ENCODE measurements around the gene FAM98B. TPM values are rescaled to one million over a fixed set of nuclear protein-coding genes. Genes with fewer than 3 reads are reported as not detected.

The FAM98B gene
- total and polyA plus RNA-seq, 10 of the 15 experiments (the other 5 are each of a cell fraction or from before 2014, with no cell fraction given), result 1.3 to 36.7 (median 10.9) TPM

DNA sequence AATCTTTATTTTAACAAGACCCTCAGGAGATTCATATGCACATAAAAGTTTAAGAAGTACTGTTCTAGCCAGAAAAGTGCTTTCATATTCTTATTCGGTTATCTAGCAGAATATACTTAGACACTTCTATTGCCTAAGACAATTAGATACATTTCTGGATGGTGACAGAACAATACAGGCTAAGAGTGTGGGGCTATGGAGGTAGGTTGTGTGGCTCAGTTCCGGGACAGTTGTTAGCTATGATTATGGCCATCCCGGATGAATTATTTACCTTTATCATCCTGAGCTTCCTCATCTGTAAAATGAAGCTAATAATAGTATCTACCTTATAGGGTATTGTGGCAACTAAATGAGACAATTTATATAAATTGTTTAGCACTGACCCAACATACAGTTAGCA is 6.6 kb downstream of the FAM98B start:
- H3K27ac ChIP-seq (ENCODE audit: control insufficient read depth, insufficient read depth), result peak overlapping the region; percentile 47
- in situ Hi-C loops (cut with MboI), result no loop called here
- no peaks in the 10 kb centered on the region for H3K27me3 ChIP-seq (replicated peaks in 1 of 2; ENCODE audit: control insufficient read depth in 2 of 2, insufficient read depth in 2 of 2, low read length in 1 of 2)
- H2AFZ ChIP-seq (ENCODE audit: control insufficient read depth, low read depth, low read length), result no peak overlapping the region
- BruUV-seq (replicated peaks), result no TSS peak
- intact Hi-C loops (cut with micrococcal nuclease; ENCODE audit: unreplicated experiment), result no loop called here
- FAIRE-seq, result peak; percentile 13
- H4K20me1 ChIP-seq (ENCODE audit: control insufficient read depth, insufficient read depth), result no peaks in the 10 kb centered on the region
- DNase-seq (ENCODE audit: low read depth, low spot score), result no peak
- no peak overlapping the region for H3K9ac ChIP-seq (ENCODE audit: control insufficient read depth, insufficient read depth, low read length)
- H3K36me3 ChIP-seq (ENCODE audit: control insufficient read depth in 2 of 2, insufficient read depth in 2 of 2, low read length in 1 of 2), result no peaks in the 10 kb centered on the region; a peak in 1 of 4 replicates
- peaks cover 15% of the 10 kb centered on the region; the same call in 1 of the 2 replicates for H3K4me1 ChIP-seq (ENCODE audit: control insufficient read depth, insufficient read depth, low read length)
- peaks cover 83% of the 10 kb centered on the region for H3K79me2 ChIP-seq (ENCODE audit: control insufficient read depth, insufficient read depth, low read length)
- SMC1A ChIA-PET (ENCODE audit: uncharacterized antibody, unreplicated experiment), result interaction anchor here (0.6 to 2.2 kb wide), 11 partner anchors 9 to 410 kb away, joined by 3 to 27 read pairs (median 5); no protein-coding TSS in a partner anchor
- POLR2A ChIA-PET, result no interaction called here
- RAD21 ChIA-PET (ENCODE audit: unreplicated experiment), result interaction anchor here (1.1 to 1.9 kb wide), 4 partner anchors 17 to 239 kb away, joined by 3 to 27 read pairs (median 6); no protein-coding TSS in a partner anchor
- H3K9me3 ChIP-seq (replicated peaks; ENCODE audit: control insufficient read depth, insufficient read depth, low read length), result no peaks in the 10 kb centered on the region
- WGBS (ENCODE audit: insufficient coverage, insufficient replicate concordance, low lambda C conversion rate, missing lambda C conversion rate), result 29% methylated on average over 3 of the region's 3 CpGs
- ATAC-seq, result peak; percentile 50
- TF ChIP-seq PAX8 (IDR thresholded peaks at IDR 0.05), result no peak
- TF ChIP-seq SRF (IDR thresholded peaks at IDR 0.05; ENCODE audit: low read depth in 2 of 2, low read length in 2 of 2), result no peak
- TF ChIP-seq, protein P1, sequence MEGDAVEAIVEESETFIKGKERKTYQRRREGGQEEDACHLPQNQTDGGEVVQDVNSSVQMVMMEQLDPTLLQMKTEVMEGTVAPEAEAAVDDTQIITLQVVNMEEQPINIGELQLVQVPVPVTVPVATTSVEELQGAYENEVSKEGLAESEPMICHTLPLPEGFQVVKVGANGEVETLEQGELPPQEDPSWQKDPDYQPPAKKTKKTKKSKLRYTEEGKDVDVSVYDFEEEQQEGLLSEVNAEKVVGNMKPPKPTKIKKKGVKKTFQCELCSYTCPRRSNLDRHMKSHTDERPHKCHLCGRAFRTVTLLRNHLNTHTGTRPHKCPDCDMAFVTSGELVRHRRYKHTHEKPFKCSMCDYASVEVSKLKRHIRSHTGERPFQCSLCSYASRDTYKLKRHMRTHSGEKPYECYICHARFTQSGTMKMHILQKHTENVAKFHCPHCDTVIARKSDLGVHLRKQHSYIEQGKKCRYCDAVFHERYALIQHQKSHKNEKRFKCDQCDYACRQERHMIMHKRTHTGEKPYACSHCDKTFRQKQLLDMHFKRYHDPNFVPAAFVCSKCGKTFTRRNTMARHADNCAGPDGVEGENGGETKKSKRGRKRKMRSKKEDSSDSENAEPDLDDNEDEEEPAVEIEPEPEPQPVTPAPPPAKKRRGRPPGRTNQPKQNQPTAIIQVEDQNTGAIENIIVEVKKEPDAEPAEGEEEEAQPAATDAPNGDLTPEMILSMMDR (IDR thresholded peaks at IDR 0.05 in 2 of 3, conservative IDR thresholded peaks at IDR 0.05 in 1 of 3; ENCODE audit: control insufficient read depth in 2 of 3, extremely low read depth in 1 of 3, insufficient read depth in 1 of 3, low read depth in 3 of 3, low read length in 3 of 3), result no peak
- no peak for TF ChIP-seq RELA (IDR thresholded peaks at IDR 0.05; ENCODE audit: borderline replicate concordance, partially characterized antibody)
- no peak for TF ChIP-seq BRCA1 (IDR thresholded peaks at IDR 0.05; ENCODE audit: low read depth, low read length)
- TF ChIP-seq, protein P2, sequence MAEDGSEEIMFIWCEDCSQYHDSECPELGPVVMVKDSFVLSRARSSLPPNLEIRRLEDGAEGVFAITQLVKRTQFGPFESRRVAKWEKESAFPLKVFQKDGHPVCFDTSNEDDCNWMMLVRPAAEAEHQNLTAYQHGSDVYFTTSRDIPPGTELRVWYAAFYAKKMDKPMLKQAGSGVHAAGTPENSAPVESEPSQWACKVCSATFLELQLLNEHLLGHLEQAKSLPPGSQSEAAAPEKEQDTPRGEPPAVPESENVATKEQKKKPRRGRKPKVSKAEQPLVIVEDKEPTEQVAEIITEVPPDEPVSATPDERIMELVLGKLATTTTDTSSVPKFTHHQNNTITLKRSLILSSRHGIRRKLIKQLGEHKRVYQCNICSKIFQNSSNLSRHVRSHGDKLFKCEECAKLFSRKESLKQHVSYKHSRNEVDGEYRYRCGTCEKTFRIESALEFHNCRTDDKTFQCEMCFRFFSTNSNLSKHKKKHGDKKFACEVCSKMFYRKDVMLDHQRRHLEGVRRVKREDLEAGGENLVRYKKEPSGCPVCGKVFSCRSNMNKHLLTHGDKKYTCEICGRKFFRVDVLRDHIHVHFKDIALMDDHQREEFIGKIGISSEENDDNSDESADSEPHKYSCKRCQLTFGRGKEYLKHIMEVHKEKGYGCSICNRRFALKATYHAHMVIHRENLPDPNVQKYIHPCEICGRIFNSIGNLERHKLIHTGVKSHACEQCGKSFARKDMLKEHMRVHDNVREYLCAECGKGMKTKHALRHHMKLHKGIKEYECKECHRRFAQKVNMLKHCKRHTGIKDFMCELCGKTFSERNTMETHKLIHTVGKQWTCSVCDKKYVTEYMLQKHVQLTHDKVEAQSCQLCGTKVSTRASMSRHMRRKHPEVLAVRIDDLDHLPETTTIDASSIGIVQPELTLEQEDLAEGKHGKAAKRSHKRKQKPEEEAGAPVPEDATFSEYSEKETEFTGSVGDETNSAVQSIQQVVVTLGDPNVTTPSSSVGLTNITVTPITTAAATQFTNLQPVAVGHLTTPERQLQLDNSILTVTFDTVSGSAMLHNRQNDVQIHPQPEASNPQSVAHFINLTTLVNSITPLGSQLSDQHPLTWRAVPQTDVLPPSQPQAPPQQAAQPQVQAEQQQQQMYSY (CRISPR knock-in tag; IDR thresholded peaks at IDR 0.05), result no peak
- TF ChIP-seq SUPT20H (IDR thresholded peaks at IDR 0.05; ENCODE audit: borderline replicate concordance, control insufficient read depth, low read depth, low read length), result no peak
- TF ChIP-seq, protein P3, sequence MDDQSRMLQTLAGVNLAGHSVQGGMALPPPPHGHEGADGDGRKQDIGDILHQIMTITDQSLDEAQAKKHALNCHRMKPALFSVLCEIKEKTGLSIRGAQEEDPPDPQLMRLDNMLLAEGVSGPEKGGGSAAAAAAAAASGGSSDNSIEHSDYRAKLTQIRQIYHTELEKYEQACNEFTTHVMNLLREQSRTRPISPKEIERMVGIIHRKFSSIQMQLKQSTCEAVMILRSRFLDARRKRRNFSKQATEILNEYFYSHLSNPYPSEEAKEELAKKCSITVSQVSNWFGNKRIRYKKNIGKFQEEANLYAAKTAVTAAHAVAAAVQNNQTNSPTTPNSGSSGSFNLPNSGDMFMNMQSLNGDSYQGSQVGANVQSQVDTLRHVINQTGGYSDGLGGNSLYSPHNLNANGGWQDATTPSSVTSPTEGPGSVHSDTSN (IDR thresholded peaks at IDR 0.05; ENCODE audit: insufficient replicate concordance, low read depth, low read length), result no peak
- no peak for TF ChIP-seq FOS (IDR thresholded peaks at IDR 0.05; ENCODE audit: borderline replicate concordance, extremely low read depth, insufficient read length)
- no peak for TF ChIP-seq SMAD1 (IDR thresholded peaks at IDR 0.05; ENCODE audit: low read depth, partially characterized antibody)
- TF ChIP-seq, protein P4, sequence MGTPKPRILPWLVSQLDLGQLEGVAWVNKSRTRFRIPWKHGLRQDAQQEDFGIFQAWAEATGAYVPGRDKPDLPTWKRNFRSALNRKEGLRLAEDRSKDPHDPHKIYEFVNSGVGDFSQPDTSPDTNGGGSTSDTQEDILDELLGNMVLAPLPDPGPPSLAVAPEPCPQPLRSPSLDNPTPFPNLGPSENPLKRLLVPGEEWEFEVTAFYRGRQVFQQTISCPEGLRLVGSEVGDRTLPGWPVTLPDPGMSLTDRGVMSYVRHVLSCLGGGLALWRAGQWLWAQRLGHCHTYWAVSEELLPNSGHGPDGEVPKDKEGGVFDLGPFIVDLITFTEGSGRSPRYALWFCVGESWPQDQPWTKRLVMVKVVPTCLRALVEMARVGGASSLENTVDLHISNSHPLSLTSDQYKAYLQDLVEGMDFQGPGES (IDR thresholded peaks at IDR 0.05), result no peak
- peak overlapping the region; percentile 17 for H3K4me2 ChIP-seq (ENCODE audit: control insufficient read depth, insufficient read depth)
- CTCF ChIA-PET, result interaction anchor here (0.8 to 4.7 kb wide), 7 partner anchors 9 to 239 kb away, joined by 3 to 59 read pairs (median 6); no protein-coding TSS in a partner anchor
- 0 out of 2 replicates have a peak overlapping the region, but pooled peaks have one; percentile 13 for H3K4me3 ChIP-seq

Measured in GM12878 (cell line).